ENCODE measurements around the gene LYPD1.

Gene LYPD1

GRCh38 chr2:132641819-132642218 is 28.2 kb downstream of the LYPD1 start:
- DNase-seq (ENCODE audit: low read depth, low spot score): no peak
- no peak overlapping the region for H3K4me3 ChIP-seq (ENCODE audit: low read length)

- no peak overlapping the region for H3K4me3 ChIP-seq (ENCODE audit: low read length)
- DNase-seq (ENCODE audit: low read depth, low spot score): no peak
These were observed 29.9 kb downstream of the LYPD1 start for GRCh38 chr2:132640116-132640515.

- no peak overlapping the region for H3K4me3 ChIP-seq (ENCODE audit: low read length)
- no peak for DNase-seq (ENCODE audit: low read depth, low spot score)
These were observed 31.5 kb downstream of the LYPD1 start for GRCh38 chr2:132638313-132639040.

GRCh38 chr2:132636346-132636745 is 33.7 kb downstream of the LYPD1 start:
- DNase-seq (ENCODE audit: low read depth, low spot score): no peak
- H3K4me3 ChIP-seq (ENCODE audit: low read length): no peak overlapping the region

- H3K4me3 ChIP-seq (ENCODE audit: low read length): no peak overlapping the region
- no peak for DNase-seq (ENCODE audit: low read depth, low spot score)
These were observed 36.4 kb downstream of the LYPD1 start for GRCh38 chr2:132633635-132634034.

GRCh38 chr2:132632000-132632649 is 37.9 kb downstream of the LYPD1 start:
- DNase-seq (ENCODE audit: low read depth, low spot score): no peak

GRCh38 chr2:132627536-132627935 is 42.5 kb downstream of the LYPD1 start:
- DNase-seq (ENCODE audit: low read depth, low spot score): no peak
- no peak overlapping the region for H3K4me3 ChIP-seq (ENCODE audit: low read length)

More at GRCh38 chr2:132632000-132632649, 37.9 kb downstream of the LYPD1 start:
- no peak overlapping the region for H3K4me3 ChIP-seq (ENCODE audit: low read length)

- H3K4me3 ChIP-seq (ENCODE audit: low read length): no peak overlapping the region
- no peak for DNase-seq (ENCODE audit: low read depth, low spot score)
These were observed 46.7 kb downstream of the LYPD1 start for GRCh38 chr2:132623096-132623839.

GRCh38 chr2:132621131-132621875 is 48.7 kb downstream of the LYPD1 start:
- DNase-seq (ENCODE audit: low read depth, low spot score): no peak
- H3K4me3 ChIP-seq (ENCODE audit: low read length): no peak overlapping the region

GRCh38 chr2:132620115-132620514 is 49.9 kb downstream of the LYPD1 start:
- H3K4me3 ChIP-seq (ENCODE audit: low read length): no peak overlapping the region
- DNase-seq (ENCODE audit: low read depth, low spot score): no peak

- no peak overlapping the region for H3K4me3 ChIP-seq (ENCODE audit: low read length)
- no peak for DNase-seq (ENCODE audit: low read depth, low spot score)
These were observed 51.3 kb downstream of the LYPD1 start for GRCh38 chr2:132618734-132619133.

GRCh38 chr2:132617989-132618388 is 52.0 kb downstream of the LYPD1 start:
- no peak for DNase-seq (ENCODE audit: low read depth, low spot score)
- H3K4me3 ChIP-seq (ENCODE audit: low read length): no peak overlapping the region

- no peak overlapping the region for H3K4me3 ChIP-seq (ENCODE audit: low read length)
- no peak for DNase-seq (ENCODE audit: low read depth, low spot score)
These were observed 54.5 kb downstream of the LYPD1 start for GRCh38 chr2:132615329-132616085.

GRCh38 chr2:132611719-132612118 is 58.3 kb downstream of the LYPD1 start:
- no peak for DNase-seq (ENCODE audit: low read depth, low spot score)
- no peak overlapping the region for H3K4me3 ChIP-seq (ENCODE audit: low read length)

GRCh38 chr2:132609101-132609890 is 60.7 kb downstream of the LYPD1 start:
- no peak for DNase-seq (ENCODE audit: low read depth, low spot score)
- no peak overlapping the region for H3K4me3 ChIP-seq (ENCODE audit: low read length)

GRCh38 chr2:132608311-132608710 is 61.7 kb downstream of the LYPD1 start:
- DNase-seq (ENCODE audit: low read depth, low spot score): no peak

GRCh38 chr2:132607426-132608090 is 62.4 kb downstream of the LYPD1 start:
- no peak for DNase-seq (ENCODE audit: low read depth, low spot score)
- no peak overlapping the region for H3K4me3 ChIP-seq (ENCODE audit: low read length)

More at GRCh38 chr2:132608311-132608710, 61.7 kb downstream of the LYPD1 start:
- H3K4me3 ChIP-seq (ENCODE audit: low read length): no peak overlapping the region
